ENCODE measurements around the gene RGS16. TPM values are rescaled to one million over a fixed set of nuclear protein-coding genes. Genes with fewer than 3 reads are reported as not detected.

The RGS16 gene
- total and polyA plus RNA-seq, 9 of the 15 experiments (the other 6 are each of a cell fraction or from before 2014, with no cell fraction given): 0.07 to 0.55 (median 0.36) TPM

DNA sequence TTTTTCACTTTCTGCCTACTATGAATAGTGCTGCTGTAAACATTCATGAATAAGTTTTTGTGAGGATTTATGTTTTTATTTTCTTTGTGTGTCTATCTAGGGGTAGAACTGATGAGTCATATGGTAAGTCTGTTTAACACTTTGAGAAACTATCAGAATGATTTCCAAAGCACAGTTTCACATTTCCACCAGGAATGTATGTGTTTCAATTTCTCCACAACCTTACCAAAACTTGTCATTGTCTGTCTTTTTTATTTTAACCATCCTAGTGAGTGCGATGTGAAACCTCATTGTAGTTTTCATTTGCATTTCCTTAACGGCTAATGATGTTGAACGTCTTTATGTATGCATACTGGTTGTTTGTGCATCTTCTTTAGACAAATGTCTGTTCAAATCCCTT, 38.7 kb downstream of the RGS16 start (continued):
- TF ChIP-seq HES1 (IDR thresholded peaks at IDR 0.05; ENCODE audit: low read depth) (no peak), CEBPG (CRISPR knock-in tag; IDR thresholded peaks at IDR 0.05) (no peak), CEBPG (tag; conservative IDR thresholded peaks at IDR 0.05 in 1 of 2, IDR thresholded peaks at IDR 0.05 in 1 of 2) (no peak)
- TF ChIP-seq, protein P1, sequence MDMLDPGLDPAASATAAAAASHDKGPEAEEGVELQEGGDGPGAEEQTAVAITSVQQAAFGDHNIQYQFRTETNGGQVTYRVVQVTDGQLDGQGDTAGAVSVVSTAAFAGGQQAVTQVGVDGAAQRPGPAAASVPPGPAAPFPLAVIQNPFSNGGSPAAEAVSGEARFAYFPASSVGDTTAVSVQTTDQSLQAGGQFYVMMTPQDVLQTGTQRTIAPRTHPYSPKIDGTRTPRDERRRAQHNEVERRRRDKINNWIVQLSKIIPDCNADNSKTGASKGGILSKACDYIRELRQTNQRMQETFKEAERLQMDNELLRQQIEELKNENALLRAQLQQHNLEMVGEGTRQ (CRISPR knock-in tag; IDR thresholded peaks at IDR 0.05): no peak

GRCh38 chr1:182564406-182565004, 39.7 kb downstream of the RGS16 start:
- no peaks in the 10 kb centered on the region for H3K9me1 ChIP-seq (ENCODE audit: control insufficient read depth, insufficient read depth, low read length)
- H3K27ac ChIP-seq (ENCODE audit: extremely low read depth, low read depth, low read length): no peak overlapping the region
- intact Hi-C loops (cut with micrococcal nuclease): no loop called here
- 2% methylated on average over 2 of the region's 2 CpGs for WGBS (ENCODE audit: insufficient coverage, low coverage, missing lambda C conversion rate)
- H3K9ac ChIP-seq (ENCODE audit: insufficient read depth in 1 of 2, low read depth in 2 of 2, low read length in 2 of 2): no peak overlapping the region
- H3K27me3 ChIP-seq (ENCODE audit: control insufficient read depth in 2 of 2, insufficient read depth in 2 of 2, low read length in 2 of 2): peaks cover 4 to 14% of the 10 kb centered on the region in 2 experiments
- no peaks in the 10 kb centered on the region for H3K36me3 ChIP-seq (ENCODE audit: control insufficient read depth, insufficient read depth, low read length)
- in situ Hi-C loops (cut with MboI): no loop called here
- H3K4me1 ChIP-seq (replicated peaks in 1 of 2; ENCODE audit: control insufficient read depth in 2 of 2, insufficient read depth in 2 of 2, low read length in 2 of 2): no peaks in the 10 kb centered on the region
- ChIA-PET CTCF (ENCODE audit: low intra/inter-chr PET ratio) (no interaction called here), POLR2A (no interaction called here)
- no peak overlapping the region for H2AFZ ChIP-seq (ENCODE audit: low read depth, low read length)
- FAIRE-seq (no peak), DNase-seq (ENCODE audit: extremely low read depth in 1 of 4, low spot score in 3 of 4) (no peak), ATAC-seq (no peak)
- no peaks in the 10 kb centered on the region for H3K9me3 ChIP-seq (replicated peaks; ENCODE audit: control insufficient read depth, insufficient read depth, low read depth, low read length)
- H4K20me1 ChIP-seq (replicated peaks; ENCODE audit: control insufficient read depth, insufficient read depth, low read length): no peaks in the 10 kb centered on the region
- H3K4me3 ChIP-seq: no peak overlapping the region
- H3K79me2 ChIP-seq (ENCODE audit: control insufficient read depth, insufficient read depth, low read length): no peaks in the 10 kb centered on the region
- no TSS peak for BruUV-seq (replicated peaks)
- TF ChIP-seq ZNF232 (CRISPR knock-in tag; IDR thresholded peaks at IDR 0.05): no peak
- peak; percentile 23; the same call in 1 of the 2 replicates for TF ChIP-seq ATF3 (IDR thresholded peaks at IDR 0.05)
- no peak for TF ChIP-seq ATF3 (CRISPR knock-in tag; conservative IDR thresholded peaks at IDR 0.05)
- H3K4me2 ChIP-seq (ENCODE audit: insufficient read depth, low read length): no peak overlapping the region

All from K562 (cell line).